Thyroid gland (tissue), 4 donors: ENCODE data around the gene PGP.

Experiments used
- CTCF ChIP-seq, 6 experiments: fragments of 200-600 bp in 3 of 6; fragments of 450-650 bp in 3 of 6; sonication (generic) in 3 of 6; IDR thresholded peaks; one replicate each; pipeline ENCODE4 v1.5.1; 2016 to 2019; ENCODE audit warnings: antibody characterized with exemption in 6 of 6, mild to moderate bottlenecking in 2 of 6, inconsistent platforms in 1 of 6, moderate library complexity in 1 of 6
- POLR2A ChIP-seq, 2 donors: fragments of 450-650 bp; IDR thresholded peaks; one replicate each; pipeline ENCODE4 v1.6.1; 2017; ENCODE audit warnings: antibody characterized with exemption in 2 of 2, mild to moderate bottlenecking in 2 of 2, moderate library complexity in 1 of 2

- TF ChIP-seq CTCF (IDR thresholded peaks at IDR 0.05) (no peak), POLR2A (IDR thresholded peaks at IDR 0.05) (no peak)
Measured at GRCh38 chr16:2161911-2162310, 52.7 kb downstream of the PGP start.
